ENCODE data around the gene SERP2. TPM values are rescaled to one million over a fixed set of nuclear protein-coding genes. Genes with fewer than 3 reads are reported as not detected.

Gene SERP2
- polyA plus RNA-seq, 2 of the 4 experiments (the other 2 are of a cell fraction) = not detected

DNA sequence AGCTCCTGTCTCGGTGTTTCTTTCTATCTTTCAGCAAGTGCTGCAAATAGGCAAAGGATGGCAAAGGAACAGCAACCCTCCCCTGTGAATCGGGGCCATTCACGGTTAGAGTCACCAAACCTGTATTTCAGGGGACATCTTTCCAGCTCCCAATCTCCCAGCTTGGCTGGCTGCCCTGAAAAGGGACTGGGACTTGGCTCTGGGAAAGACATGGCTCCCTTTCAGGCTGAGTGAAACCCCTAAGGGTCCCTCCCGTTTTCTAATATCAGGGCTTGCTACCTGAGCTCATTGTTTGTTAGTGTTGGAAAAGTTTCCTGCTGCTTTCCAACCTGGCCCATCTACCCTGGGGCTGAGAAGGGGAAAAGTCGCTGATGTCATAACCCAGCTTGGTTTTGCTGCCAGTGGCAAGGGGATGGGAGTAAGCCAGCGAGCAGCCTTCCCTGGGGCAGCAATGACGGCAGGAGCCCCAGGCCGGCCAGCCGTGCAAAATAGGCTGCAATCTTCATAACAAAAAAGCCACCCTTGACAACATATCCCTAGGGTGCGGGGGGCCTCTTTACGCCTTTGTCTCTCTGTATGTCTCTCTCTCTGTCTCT is 29.9 kb downstream of the SERP2 start:
- no peak for TF ChIP-seq HEYL (CRISPR knock-in tag; IDR thresholded peaks at IDR 0.05)
- TF ChIP-seq SMC3 (IDR thresholded peaks at IDR 0.05) = no peak
- no peak for TF ChIP-seq RFX5 (IDR thresholded peaks at IDR 0.05)
- TF ChIP-seq, protein P1, sequence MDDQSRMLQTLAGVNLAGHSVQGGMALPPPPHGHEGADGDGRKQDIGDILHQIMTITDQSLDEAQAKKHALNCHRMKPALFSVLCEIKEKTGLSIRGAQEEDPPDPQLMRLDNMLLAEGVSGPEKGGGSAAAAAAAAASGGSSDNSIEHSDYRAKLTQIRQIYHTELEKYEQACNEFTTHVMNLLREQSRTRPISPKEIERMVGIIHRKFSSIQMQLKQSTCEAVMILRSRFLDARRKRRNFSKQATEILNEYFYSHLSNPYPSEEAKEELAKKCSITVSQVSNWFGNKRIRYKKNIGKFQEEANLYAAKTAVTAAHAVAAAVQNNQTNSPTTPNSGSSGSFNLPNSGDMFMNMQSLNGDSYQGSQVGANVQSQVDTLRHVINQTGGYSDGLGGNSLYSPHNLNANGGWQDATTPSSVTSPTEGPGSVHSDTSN (IDR thresholded peaks at IDR 0.05) = no peak
- TF ChIP-seq NPAS2 (CRISPR knock-in tag; IDR thresholded peaks at IDR 0.05; ENCODE audit: borderline replicate concordance) = no peak
- no peak for TF ChIP-seq EP300 (IDR thresholded peaks at IDR 0.05)
- TF ChIP-seq ZC3H11A (IDR thresholded peaks at IDR 0.05) = no peak
- no peak for TF ChIP-seq ESRRA (IDR thresholded peaks at IDR 0.05; ENCODE audit: borderline replicate concordance, low read length)
- no peak for TF ChIP-seq BHLHE40 (IDR thresholded peaks at IDR 0.05; ENCODE audit: low read depth, low read length)
- TF ChIP-seq, protein P2, sequence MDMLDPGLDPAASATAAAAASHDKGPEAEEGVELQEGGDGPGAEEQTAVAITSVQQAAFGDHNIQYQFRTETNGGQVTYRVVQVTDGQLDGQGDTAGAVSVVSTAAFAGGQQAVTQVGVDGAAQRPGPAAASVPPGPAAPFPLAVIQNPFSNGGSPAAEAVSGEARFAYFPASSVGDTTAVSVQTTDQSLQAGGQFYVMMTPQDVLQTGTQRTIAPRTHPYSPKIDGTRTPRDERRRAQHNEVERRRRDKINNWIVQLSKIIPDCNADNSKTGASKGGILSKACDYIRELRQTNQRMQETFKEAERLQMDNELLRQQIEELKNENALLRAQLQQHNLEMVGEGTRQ (IDR thresholded peaks at IDR 0.05) = no peak
- no peak for TF ChIP-seq JUNB (IDR thresholded peaks at IDR 0.05)
- no peak for TF ChIP-seq RCOR1 (IDR thresholded peaks at IDR 0.05; ENCODE audit: low read depth, low read length)
- 82% methylated on average over 11 of the region's 11 CpGs for WGBS (ENCODE audit: missing lambda C conversion rate)
- Histone ChIP-seq H3K4me3 (no peak overlapping the region), H3K9me3 (no peaks in the 10 kb centered on the region), H3K4me1 (peaks cover 18% of the 10 kb centered on the region), H3K27ac (peak overlapping the region; percentile 57 to 81; a peak in 5 of 6 replicates), H3K4me2 (peak overlapping the region; percentile 64)
- ATAC-seq (no peak), DNase-seq (ENCODE audit: low read depth in 1 of 2, low spot score in 1 of 2) (no peak), FAIRE-seq (no peak)
- ChIA-PET CTCF (no interaction called here), POLR2A (no interaction called here)

DNA sequence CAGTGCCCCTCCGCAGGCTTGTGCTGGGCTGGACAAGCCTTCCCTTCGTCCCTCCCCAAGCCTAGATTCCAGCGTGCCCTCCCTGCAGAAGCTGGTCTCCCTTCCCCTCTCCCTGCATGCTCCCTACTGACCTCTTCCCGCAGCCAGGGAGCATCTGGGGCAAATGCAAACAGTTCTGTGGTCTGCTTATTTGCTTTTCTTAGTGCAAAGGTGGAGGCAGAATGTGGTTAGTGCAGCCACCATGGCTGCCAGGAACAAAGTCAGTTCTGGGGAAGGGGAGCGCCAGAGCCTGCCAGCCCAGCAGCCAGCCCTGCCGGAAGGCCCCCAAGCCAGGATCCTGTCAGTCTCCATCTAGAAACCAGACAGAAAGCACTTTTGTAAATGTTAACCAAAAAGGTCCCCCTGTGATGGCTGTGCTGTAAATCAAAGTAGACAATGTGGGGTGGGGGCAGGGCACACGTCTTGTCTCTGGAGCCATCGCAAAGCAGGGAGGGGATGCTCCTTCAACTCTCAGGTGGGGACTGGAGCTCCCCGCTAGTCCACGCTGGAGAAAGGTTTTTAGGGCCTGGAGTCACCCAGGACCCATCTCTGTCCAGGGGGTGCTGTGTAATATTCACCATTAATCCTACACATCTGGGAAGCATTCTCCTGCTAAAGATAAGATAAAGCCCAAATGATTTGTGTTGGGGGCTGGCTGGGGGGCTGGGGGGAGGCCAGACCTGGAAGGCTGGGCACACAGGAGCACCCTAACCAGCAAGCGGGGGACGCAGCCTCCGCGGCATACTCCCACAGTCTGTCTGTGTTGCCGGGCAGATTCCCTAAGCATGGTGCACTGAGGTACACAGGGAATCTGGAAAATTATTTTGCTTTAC is 30.9 kb downstream of the SERP2 start:
- H3K9me3 ChIP-seq = no peaks in the 10 kb centered on the region
- POLR2A ChIA-PET = no interaction called here
- WGBS (ENCODE audit: missing lambda C conversion rate) = 49% methylated on average over 12 of the region's 15 CpGs
- peaks cover 18% of the 10 kb centered on the region for H3K4me1 ChIP-seq
- CTCF ChIA-PET = interaction anchor here (0.6 kb wide), 1 partner anchor 161 kb away, joined by 3 read pairs; no protein-coding TSS in a partner anchor
- FAIRE-seq (no peak), ATAC-seq (peak in 1 of 2 experiments; percentile 71; a peak in 3 of 6 replicates), DNase-seq (ENCODE audit: low read depth in 1 of 2, low spot score in 1 of 2) (no peak)
- no peak overlapping the region for H3K4me3 ChIP-seq
- TF ChIP-seq CHD2 (IDR thresholded peaks at IDR 0.05; ENCODE audit: low read length, partially characterized antibody) = no peak
- no peak for TF ChIP-seq CBX8 (IDR thresholded peaks at IDR 0.05)
- TF ChIP-seq RARB (CRISPR knock-in tag; IDR thresholded peaks at IDR 0.05) = no peak
- TF ChIP-seq, protein P3, sequence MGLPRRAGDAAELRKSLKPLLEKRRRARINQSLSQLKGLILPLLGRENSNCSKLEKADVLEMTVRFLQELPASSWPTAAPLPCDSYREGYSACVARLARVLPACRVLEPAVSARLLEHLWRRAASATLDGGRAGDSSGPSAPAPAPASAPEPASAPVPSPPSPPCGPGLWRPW (IDR thresholded peaks at IDR 0.05) = no peak
- no peak for TF ChIP-seq MAZ (IDR thresholded peaks at IDR 0.05; ENCODE audit: borderline replicate concordance, low read depth, low read length)
- peak overlapping the region; percentile 64 for H3K4me2 ChIP-seq
- peak overlapping the region; percentile 57 to 81; a peak in 5 of 6 replicates for H3K27ac ChIP-seq

DNA sequence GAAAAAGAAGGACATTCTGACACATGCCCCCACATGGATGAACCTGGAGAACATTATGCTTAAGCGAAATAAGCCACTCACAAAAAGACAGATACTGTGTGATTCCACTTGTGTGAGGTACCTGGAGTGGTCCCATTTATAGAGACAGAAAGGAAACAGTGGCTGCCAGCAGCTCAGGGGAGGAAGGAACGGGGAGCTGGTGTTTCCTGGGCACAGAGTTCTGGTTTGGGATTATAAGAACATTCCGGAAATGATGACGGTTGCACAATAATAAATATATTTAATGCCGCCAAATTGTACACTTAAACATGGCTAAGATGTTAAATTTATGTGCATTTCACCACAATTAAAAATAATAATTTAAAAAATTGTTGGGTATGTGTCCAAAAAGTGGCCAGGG is 33.0 kb downstream of the SERP2 start:
- FAIRE-seq (no peak), DNase-seq (ENCODE audit: low read depth in 1 of 2, low spot score in 1 of 2) (no peak), ATAC-seq (no peak)
- TF ChIP-seq TP53 (CRISPR knock-in tag; IDR thresholded peaks at IDR 0.05) (no peak), RARB (CRISPR knock-in tag; IDR thresholded peaks at IDR 0.05) (no peak), FOSL2 (IDR thresholded peaks at IDR 0.05) (no peak), FOSL2 (CRISPR knock-in tag; IDR thresholded peaks at IDR 0.05) (no peak)
- POLR2A ChIA-PET = no interaction called here
- Histone ChIP-seq H3K4me2 (no peak overlapping the region), H3K4me3 (no peak overlapping the region), H3K9me3 (no peaks in the 10 kb centered on the region), H3K4me1 (peaks cover 18% of the 10 kb centered on the region), H3K27ac (no peak overlapping the region; a peak in 1 of 6 replicates)
- 95% methylated on average over 5 of the region's 5 CpGs for WGBS (ENCODE audit: missing lambda C conversion rate)
- CTCF ChIA-PET = interaction anchor here (1.0 kb wide), 1 partner anchor 88 kb away, joined by 3 read pairs; no protein-coding TSS in a partner anchor

All from A549 (cell line).